ENCODE data around the gene DDI2. TPM values are rescaled to one million over a fixed set of nuclear protein-coding genes. Genes with fewer than 3 reads are reported as not detected.
A peak's percentile ranks its signal among the peaks of the same experiment; 100 is the strongest.

DDI2 gene
- total and polyA plus RNA-seq, 9 of the 15 experiments (the other 6 are each of a cell fraction or from before 2014, with no cell fraction given) = 6.5 to 48.4 (median 21.2) TPM

GRCh38 chr1:15617173-15618076 lies at the start of gene DDI2 (continued):
- TF ChIP-seq MITF (IDR thresholded peaks at IDR 0.05) (no peak), GTF2B (IDR thresholded peaks at IDR 0.05; ENCODE audit: extremely low read depth, insufficient read length) (peak; percentile 22), POLR2B (IDR thresholded peaks at IDR 0.05; ENCODE audit: low read depth, partially characterized antibody) (no peak), BRCA1 (IDR thresholded peaks at IDR 0.05) (no peak), BRCA1 (CRISPR knock-in tag; IDR thresholded peaks at IDR 0.05) (peak; percentile 99; the same call in 1 of the 2 replicates), MLX (CRISPR knock-in tag; conservative IDR thresholded peaks at IDR 0.05) (0 out of 4 replicates have a peak, but pooled peaks of 1 of the 2 experiments have one; percentile 68), GATAD2A (IDR thresholded peaks at IDR 0.05) (0 out of 2 replicates have a peak, but pooled peaks have one; percentile 8), CUX1 (CRISPR knock-in tag; IDR thresholded peaks at IDR 0.05) (no peak), TAF7 (tag; IDR thresholded peaks at IDR 0.05) (no peak), SNRNP70 (optimal IDR thresholded peaks at IDR 0.05; ENCODE audit: low read depth, low read length) (no peak), NCOR1 (IDR thresholded peaks at IDR 0.05) (peak; percentile 34), MAZ (CRISPR knock-in tag; conservative IDR thresholded peaks at IDR 0.05 in 1 of 2, IDR thresholded peaks at IDR 0.05 in 1 of 2) (peak; percentile 57 to 98), ZFP36 (IDR thresholded peaks at IDR 0.05; ENCODE audit: low read depth, low read length, partially characterized antibody) (no peak), CTCF (IDR thresholded peaks at IDR 0.05 in 2 of 3, conservative IDR thresholded peaks at IDR 0.05 in 1 of 3; ENCODE audit: insufficient read depth in 2 of 3, low read depth in 1 of 3, low read length in 3 of 3) (0 out of 6 replicates have a peak, but pooled peaks of 1 of the 3 experiments have one; percentile 0)
